GM10847 (cell line): ENCODE measurements around the gene SSTR3.

ENCODE experiments used
- POLR2A ChIP-seq: IDR thresholded peaks from 2 replicates; pipeline ENCODE4 v1.6.1; 2011; ENCODE audit not compliant: insufficient read length; ENCODE audit errors: extremely low read depth

SSTR3 gene

GRCh38 chr22:37244922-37245722 lies 32.8 kb upstream of the SSTR3 start:
- no peak for TF ChIP-seq POLR2A

DNA sequence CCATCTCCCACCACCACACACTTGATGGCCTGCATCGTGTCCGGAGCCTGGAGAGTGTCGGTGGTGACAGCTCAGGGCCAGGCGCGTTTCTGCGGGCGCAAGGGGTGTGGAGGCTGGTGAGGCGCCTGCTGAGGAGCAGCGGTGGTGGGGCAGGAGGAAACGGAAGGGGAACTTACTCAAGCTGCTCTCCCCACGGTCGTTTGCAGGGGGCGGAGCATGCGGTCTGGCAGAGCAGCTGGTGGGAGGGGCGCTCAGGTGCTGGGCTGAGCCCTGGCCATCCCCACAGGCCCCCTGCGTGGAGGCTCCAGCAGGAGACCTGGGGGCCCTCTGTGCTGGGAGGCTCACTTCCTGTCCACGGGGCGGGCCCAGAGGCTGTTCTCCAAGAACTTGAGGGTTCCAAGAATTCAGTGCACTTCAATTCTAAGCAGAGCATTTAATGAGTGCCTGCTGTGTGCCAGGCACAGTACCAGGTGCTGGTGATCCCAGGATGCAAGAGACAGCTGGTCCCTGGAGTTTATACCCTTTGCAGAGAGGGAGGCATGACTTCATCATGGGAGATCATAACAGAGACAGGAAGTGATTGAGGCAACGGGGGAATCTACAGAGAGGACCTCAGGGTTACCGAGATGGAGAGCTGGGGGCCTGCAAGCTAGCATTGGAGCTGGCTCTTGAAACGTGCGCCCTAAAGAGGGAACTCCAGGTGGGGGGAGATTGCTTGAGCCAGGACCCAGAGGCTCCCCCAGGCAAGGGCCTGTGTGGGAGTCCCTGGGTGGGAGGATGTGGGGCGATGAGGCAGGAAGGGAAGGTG lies 32.0 kb upstream of the SSTR3 start, which contains the start of gene RAC2:
TSS of gene RAC2 (minus strand) at position 156 of the 808 bp plus-strand sequence. CDS start at position 35, 121 bp downstream.
- peak; percentile 95 for TF ChIP-seq POLR2A

DNA sequence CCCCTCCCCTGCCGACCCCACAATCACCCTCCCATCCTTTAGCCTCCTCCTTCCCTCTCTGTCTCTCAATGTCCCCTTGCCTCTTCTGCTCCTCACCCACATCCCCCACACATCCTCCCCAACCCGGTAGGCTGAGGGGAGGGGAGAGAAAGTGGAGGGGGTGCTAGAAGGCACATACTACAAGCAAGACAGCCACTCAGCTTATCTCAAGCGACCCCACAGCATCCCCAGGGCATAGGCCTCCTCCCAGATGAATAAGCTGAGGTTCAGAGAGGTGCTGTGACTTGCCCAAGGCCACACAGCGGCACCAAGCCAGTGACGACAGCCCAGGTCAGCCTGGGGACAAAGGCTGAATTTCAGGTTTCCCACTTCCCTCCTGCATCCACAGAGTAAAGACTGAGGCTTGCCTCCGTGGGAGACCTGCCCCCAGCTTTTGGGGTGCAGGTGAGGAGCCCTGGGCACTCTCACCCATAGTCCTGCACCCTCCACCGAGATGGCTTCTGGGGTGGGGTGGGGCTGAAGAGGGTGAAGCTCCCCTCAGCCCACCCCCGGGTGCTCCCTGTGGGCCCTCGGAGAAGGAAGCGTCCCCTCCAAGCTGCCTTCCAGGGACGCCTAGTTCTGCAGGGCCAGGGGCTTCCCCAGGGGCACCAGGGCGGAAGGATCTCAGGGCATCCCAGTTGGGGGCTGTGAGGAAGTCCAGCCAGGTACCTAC lies 31.3 kb upstream of the SSTR3 start:
- no peak for TF ChIP-seq POLR2A

- TF ChIP-seq POLR2A, result peak; percentile 49
Observed at GRCh38 chr22:37242395-37242918, 30.2 kb upstream of the SSTR3 start.

DNA sequence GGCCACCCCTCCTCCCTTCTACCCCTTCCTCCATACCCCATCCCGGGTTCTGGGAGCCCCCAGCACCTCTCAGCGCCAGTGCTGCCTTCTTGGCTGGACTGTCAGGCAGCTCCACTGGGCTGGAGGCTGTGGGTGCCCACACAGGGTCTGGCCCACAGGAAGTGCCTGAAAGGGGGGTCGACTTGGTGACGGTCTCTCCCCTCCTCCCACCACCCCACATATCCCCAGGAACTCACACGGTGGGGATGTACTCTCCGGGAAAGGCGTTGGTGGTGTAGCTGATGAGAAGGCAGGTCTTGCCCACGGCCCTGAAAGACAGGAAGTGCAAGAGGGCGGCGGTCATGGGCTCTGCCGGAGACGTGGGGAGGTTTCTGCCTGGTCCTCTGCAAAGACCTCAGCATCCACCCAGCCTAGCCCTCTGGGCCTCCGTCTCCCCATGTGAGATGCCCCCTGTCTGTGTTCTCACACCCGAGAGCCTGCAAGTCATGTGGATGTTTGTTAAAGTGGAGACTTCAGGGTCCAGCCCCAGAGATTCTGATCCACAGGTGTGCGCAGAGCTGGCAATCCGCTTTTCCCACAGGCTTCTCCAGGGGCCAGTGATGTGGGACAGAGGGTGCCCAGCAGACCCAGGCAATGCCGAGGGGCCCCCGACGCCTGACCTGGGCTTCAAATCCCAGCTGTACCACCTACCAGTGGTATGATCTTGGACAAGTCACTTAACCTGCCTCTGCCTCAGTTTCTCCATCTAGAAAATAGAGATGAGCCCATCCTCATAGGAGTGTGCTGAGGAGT lies 29.3 kb upstream of the SSTR3 start:
- TF ChIP-seq POLR2A, result no peak

GRCh38 chr22:37240941-37241320 lies 28.7 kb upstream of the SSTR3 start:
- TF ChIP-seq POLR2A, result no peak

GRCh38 chr22:37240240-37240940 lies 28.1 kb upstream of the SSTR3 start:
- no peak for TF ChIP-seq POLR2A

DNA sequence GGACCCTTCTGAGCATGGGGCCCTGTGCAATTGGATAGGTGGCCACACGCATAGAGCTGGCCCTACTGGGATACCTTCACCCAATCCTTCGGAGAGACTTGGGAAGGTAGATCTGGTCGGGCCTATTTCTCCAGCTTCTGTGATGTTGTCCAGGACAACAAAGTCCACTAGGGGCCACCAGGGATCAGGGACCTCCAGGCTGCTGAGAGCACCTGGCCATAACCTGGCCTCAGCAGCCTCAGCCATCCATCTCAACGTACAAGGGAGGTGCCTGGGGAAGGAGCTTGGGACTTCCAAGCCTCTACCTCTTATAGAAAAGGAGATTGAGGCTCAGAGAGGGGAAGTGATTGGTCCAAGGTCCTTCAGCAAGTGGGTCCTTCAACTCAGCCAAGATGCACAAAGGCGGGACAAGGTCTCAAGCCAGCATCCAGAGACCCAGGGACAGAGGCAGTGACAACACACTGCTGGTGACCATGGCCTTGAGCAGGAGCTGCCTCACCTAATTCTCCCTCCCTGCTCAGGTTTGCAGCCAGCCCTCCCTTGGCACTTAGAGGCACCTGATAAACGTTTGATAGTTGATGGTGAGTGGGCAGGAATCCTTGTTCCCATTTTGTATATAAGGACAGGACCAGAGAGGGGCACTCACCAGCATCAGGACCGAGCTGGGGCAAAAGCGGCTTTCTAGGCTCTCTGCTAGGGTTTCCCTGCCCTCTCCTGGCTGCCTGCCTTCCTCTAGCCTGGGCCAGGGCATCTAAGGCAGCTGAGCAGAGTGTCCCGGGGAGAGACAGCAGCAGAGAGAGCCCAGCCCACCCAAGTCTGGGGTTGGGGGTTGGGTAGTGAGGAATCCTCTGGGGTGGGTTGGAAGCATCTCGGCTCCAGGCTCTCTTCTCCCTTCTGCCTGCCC lies 27.3 kb upstream of the SSTR3 start:
- no peak for TF ChIP-seq POLR2A

- no peak for TF ChIP-seq POLR2A
Observed at GRCh38 chr22:37237371-37238268, 25.3 kb upstream of the SSTR3 start.

DNA sequence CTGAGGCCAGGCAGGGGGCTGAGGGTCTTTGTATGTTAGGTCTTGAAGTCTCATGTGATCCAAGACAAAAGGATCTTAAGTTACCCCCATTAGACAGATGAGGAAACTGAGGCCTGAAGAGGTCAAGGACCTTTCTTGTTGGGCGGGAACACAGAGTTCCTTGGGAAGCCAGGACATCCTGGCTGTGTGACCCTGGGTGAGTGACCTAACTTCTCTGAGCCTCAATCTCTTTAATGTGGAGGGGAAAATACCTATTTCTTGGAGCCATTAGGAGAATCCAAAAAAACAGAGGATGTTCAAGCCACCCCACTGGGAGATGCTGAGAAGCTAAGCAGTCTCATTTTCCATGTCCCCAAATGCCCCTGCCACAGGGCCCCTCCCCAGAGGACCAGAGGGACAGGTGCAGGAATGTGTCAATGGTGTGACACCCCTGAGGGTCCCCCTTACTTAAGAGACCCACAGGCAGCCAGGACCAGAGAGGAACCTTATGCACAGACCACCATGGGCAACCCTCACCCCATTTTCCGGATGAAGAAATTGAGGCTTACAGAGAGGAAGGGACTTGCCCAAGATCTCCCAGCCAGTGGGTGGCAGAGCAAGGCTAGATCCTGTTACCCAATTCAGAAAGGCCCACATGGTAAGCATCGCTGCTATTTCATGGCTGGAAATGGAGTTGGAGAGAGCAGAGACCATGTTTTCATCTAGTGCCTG lies 23.8 kb upstream of the SSTR3 start:
- no peak for TF ChIP-seq POLR2A
